NOMO-1 treated with dmso at 0.1 percent for 144 hours (cell line): Measurements from ENCODE around the gene MIPEP.
"Not testable (repeated sequence)": the region's sequence is repeated elsewhere in the genome, so short reads cannot be mapped to it uniquely, and the experiment has no call there.

Source experiments
- DNase-seq: peaks from one replicate; lab custom pipeline; 2025; ENCODE audit not compliant: unreplicated experiment; lab: John Stamatoyannopoulos, UW

The MIPEP gene

DNA sequence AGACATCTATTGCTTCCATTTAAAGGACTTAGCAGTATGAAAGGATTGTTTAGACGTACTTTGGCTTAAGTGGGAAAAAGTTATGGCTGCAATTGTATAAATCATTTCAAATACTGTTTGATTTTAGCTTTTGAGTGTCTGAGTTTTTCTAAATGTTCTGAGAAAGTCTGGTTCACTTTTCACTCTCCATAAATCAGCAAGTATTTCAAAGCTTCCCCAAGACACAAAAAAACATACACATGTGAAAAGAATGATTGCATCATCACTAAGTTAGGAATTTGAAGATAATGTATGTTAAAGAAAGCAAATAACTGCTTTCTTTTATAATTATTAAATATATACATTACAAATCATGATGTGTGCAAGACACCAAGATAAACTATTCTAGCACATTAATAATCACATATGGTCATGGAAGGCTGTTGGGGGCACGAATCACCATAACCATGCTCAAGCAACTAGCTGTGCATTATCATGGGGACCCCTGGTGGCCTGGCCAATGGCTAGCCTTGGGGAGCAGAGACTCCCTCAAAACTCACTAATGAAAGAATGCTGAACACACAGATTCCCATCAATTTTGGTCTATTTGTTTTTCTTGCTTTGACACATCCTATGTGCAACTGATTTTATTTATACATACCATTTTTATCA lies 111.1 kb downstream of the MIPEP start:
- DNase-seq: no peak

GRCh38 chr13:23777575-23777870 lies 111.7 kb downstream of the MIPEP start:
- DNase-seq: no peak

DNA sequence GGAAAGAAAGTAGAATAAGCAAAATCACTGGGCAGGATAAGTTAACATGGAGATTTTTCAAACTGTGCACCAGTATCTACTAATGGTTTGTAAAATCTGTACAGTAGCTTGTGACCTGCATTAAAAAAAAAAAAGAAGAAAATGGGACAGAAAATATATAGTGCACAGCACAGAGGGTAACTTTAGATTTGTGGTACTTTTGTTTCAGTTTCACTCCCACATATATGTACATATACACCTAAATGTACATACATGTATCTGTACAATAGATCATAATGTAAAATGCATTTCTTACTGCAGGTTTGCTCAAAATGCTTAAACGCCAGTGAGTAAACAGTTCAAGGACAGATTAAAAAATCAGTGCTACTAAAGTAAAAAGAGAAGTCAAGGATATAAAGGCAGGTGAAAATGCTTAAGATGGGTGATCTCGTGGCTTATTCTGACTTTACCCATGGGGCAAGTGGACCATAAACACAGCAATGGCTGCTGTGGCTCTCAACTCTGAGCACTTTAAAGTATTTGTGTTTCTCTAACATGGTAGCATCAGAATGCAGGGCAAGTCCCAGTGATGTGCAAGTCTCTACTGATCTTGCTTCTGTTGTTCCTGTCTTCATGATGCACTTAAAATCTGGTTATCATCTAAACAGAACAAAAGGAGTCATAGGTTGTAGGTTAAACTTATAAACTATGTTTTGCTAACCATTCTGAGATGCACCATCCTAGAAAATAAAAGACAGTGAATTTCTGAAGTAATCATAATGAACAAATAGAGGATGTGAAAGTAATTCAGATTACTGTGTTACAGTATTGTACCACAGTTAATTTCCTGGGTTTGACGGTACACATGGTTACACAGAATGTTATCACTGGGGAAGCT lies 112.3 kb downstream of the MIPEP start:
- DNase-seq: peak; percentile 34

GRCh38 chr13:23772717-23773116 lies 116.5 kb downstream of the MIPEP start:
- no peak for DNase-seq

GRCh38 chr13:23771956-23772355 lies 117.2 kb downstream of the MIPEP start:
- DNase-seq: no peak

DNA sequence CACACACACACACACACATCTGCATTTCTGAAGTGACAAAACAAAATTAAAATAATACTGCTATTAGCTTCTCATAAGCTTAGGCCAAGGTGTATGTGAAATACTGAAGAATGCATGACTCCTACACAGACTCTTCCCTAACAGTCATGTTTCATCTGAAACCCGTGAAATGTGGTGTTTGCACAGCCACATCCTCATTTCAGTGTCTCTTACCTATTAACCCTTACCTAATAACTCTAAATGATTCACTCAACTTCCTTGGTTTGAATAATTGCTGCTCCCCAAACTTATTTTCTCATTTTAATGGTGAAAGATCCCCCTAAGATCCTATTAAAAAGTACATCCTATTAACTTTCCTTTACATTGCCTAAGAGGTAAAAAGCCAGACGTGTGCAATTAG lies 117.6 kb downstream of the MIPEP start:
- DNase-seq: peak; percentile 0

- DNase-seq: no peak
Measured at GRCh38 chr13:23770973-23771372, 118.2 kb downstream of the MIPEP start.

- DNase-seq: no peak
Measured at GRCh38 chr13:23770428-23770827, 118.8 kb downstream of the MIPEP start.

DNA sequence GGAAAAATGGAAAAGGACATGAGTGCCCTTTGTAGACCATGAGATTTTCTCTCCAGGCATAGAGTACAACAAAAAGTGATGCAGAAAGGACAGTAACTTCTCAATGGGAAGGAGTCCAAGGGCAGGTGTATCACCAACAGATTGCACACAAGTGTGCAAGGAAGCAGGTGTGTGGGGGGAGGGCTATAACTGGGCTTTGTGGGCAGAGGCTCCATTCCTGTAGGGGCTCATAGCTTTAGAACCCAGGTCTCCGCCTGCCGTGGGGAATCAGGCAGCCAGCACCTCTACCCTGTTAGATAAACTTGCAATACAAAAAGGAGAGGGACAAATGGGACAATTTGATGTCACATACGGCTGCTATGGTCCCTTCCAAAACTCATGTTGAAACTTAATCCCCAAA lies 119.8 kb downstream of the MIPEP start:
- DNase-seq: no peak

GRCh38 chr13:23767838-23768237 lies 121.4 kb downstream of the MIPEP start:
- DNase-seq: no peak

DNA sequence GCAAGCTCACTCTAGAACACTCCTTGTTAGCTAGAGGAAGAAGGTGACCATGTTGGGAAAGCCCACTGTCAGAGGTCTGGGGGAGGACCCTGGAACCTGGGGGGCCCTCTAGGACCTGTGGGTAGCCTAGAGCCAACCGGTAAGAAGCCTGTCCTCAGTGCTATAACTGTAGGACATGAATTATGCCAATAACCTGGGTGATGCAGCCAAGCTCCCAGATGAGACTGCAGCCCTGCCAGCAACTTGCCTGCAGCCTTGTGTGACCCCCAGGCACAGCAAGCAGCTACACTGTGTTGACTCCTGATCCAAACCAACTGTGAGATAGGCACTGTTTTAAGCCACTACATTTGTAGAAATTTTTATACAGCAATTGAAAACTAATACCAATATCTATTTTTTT lies 122.3 kb downstream of the MIPEP start:
- no peak for DNase-seq

- DNase-seq: no peak
Measured at GRCh38 chr13:23766283-23766682, 122.9 kb downstream of the MIPEP start.

GRCh38 chr13:23765531-23765930 lies 123.7 kb downstream of the MIPEP start:
- no peak for DNase-seq

GRCh38 chr13:23763318-23763717 lies 125.9 kb downstream of the MIPEP start:
- no peak for DNase-seq

DNA sequence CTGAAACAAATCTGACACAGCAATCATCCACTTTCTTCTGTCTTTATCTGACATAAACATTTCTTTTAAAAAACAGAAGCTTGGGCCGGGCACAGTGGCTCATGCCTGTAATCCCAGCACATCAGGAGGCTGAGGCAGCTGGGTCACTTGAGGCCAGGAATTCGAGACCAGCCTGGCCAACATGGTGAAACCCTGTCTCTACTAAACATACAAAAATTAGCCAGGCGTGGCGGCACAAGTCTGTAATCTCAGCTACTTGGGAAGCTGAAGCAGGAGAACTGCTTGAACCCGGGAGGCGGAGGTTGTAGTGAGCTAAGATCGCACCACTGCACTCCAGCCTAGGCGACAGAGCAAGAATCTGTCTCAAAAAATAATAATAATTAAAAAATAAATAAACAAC lies 127.4 kb downstream of the MIPEP start:
- not testable (repeated sequence) for DNase-seq

- no peak for DNase-seq
Measured at GRCh38 chr13:23760000-23760399, 129.2 kb downstream of the MIPEP start.

- no peak for DNase-seq
Measured at GRCh38 chr13:23758798-23759527, 130.2 kb downstream of the MIPEP start.

- DNase-seq: no peak
Measured at GRCh38 chr13:23754997-23755396, 134.2 kb downstream of the MIPEP start.

DNA sequence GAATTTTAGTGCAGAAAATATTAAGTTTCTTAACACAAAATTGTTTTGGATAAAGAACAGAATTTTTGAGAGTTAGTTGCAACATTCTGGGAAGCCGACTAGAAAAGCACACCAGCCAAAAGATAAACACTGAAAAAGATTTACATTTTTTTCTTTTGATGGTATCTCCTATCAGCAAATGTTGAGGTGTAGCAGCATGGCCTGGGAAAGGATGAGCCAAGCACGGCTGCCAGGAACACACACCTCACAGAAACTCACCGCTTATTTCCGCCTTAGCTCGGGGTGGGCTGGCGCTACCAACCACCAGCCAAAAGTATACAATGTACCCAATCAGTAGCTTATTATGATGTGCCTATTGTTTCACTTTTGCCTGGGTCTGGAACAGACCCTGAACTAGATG lies 134.7 kb downstream of the MIPEP start:
- no peak for DNase-seq

- DNase-seq: no peak
Measured at GRCh38 chr13:23753458-23753857, 135.7 kb downstream of the MIPEP start.

DNA sequence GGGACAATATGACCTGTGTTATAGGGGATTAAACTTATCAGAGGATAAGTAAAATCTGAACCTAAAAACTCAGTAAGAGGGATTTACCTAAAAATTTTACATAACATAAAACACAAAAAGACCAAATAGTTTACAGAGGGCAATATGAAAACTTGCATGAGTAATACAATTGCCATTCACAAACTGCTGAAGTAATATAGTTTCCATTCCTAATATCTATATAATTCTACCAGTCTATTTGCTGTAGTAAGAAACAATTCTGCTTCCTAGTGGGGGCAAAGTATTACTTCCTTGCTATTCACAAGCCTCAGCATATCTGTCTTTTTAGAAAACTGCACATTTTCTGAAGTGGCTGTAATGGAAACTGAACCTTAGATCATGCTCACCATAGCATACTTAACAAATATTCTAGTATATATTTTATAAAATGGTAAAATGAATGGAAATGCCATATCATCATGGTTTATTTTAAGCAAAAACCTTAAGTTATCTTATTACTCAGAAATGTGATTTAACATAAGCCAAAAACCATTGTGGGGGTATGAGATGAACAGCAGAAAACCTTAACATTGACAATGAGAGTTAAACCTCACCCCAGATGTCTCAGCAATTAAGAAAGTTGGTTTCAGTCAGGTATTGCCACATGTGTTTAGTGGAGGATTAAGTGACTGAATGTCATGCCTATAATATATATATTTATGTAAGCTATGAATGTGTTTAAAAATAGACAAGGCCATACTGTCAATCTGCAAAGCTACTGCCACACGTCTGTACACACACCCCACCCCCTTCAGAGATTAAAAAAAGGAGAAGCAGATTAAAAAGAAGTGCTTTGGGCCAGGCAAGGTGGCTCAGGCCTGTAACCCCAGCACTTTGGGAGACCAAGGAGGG lies 136.8 kb downstream of the MIPEP start:
- DNase-seq: peak; percentile 6
